Measurements from ENCODE around the gene GMPR. TPM values are rescaled to one million over a fixed set of nuclear protein-coding genes. Genes with fewer than 3 reads are reported as not detected.

GMPR gene
- total and polyA plus RNA-seq, 10 of the 15 experiments (the other 5 are each of a cell fraction or from before 2014, with no cell fraction given) = 0.15 to 1.8 (median 0.49) TPM; not detected in 1

DNA sequence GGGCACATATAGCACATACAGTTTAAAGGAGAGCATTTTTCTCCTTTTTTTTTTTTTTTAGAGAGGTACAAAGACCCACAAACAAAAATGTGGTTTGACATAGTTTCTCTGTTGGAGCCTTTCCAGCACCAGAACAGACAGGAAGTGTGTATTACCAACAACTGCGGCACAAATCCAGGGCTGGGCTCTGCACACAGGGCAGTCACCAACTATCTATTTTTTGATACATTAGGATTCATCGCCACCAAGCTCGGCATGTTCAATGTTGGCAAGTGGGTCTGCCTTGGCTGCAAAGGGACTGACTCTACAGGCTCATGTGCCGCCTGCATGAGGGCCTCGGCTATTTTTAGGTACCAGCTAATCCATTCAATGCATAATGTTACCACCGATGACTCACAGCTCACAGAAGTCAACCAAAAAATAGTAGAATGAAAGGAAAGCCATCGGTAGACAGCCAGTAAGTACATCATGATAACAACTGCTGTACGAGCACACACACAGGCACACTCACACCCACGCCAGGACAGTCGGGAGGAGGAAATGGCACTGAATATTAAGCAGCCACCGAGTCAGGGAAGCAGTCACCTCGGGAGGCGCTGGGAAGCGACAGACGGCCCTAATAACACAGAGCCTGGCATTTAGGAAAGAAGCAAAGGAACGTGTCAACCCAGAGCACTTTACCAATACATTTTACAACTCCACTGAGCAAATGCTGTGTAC lies 81.6 kb downstream of the GMPR start:
- intact Hi-C loops (cut with micrococcal nuclease; ENCODE audit: unreplicated experiment) = no loop called here
- peak; percentile 78 for FAIRE-seq
- no peak for TF ChIP-seq KAT2A (conservative IDR thresholded peaks at IDR 0.05; ENCODE audit: control insufficient read depth, low read depth, low read length)
- peak; percentile 88; the same call in 1 of the 3 replicates for TF ChIP-seq POU2F2 (IDR thresholded peaks at IDR 0.05; ENCODE audit: borderline replicate concordance, low read depth, low read length)
- TF ChIP-seq IKZF1 (conservative IDR thresholded peaks at IDR 0.05) = peak; percentile 62
- peak; percentile 41; the same call in 1 of the 2 replicates for TF ChIP-seq TBL1XR1 (IDR thresholded peaks at IDR 0.05; ENCODE audit: low read depth, low read length)
- TF ChIP-seq MEF2A (IDR thresholded peaks at IDR 0.05; ENCODE audit: insufficient read depth, low read depth, low read length) = peak; percentile 89
- TF ChIP-seq NFIC (IDR thresholded peaks at IDR 0.05; ENCODE audit: low read depth, low read length) = peak; percentile 76
- no peak for TF ChIP-seq CHD1 (IDR thresholded peaks at IDR 0.05; ENCODE audit: low read depth, low read length)
- TF ChIP-seq ETV6 (conservative IDR thresholded peaks at IDR 0.05 in 1 of 2, IDR thresholded peaks at IDR 0.05 in 1 of 2; ENCODE audit: borderline replicate concordance in 1 of 2, low read depth in 1 of 2) = no peak
- TF ChIP-seq DPF2 (IDR thresholded peaks at IDR 0.05) = peak; percentile 69
- TF ChIP-seq LARP7 (IDR thresholded peaks at IDR 0.05) = no peak
- peak; percentile 12; the same call in 1 of the 2 replicates for TF ChIP-seq ATF3 (IDR thresholded peaks at IDR 0.05; ENCODE audit: borderline replicate concordance, extremely low read depth, low read depth, low read length)
- no peak for TF ChIP-seq NR2F1 (conservative IDR thresholded peaks at IDR 0.05)
- peak; percentile 49; the same call in 1 of the 2 replicates for TF ChIP-seq SPI1 (IDR thresholded peaks at IDR 0.05; ENCODE audit: borderline replicate concordance, insufficient read depth, low read depth, low read length)
- TF ChIP-seq FOXK2 (IDR thresholded peaks at IDR 0.05) = no peak
- TF ChIP-seq, protein P1, sequence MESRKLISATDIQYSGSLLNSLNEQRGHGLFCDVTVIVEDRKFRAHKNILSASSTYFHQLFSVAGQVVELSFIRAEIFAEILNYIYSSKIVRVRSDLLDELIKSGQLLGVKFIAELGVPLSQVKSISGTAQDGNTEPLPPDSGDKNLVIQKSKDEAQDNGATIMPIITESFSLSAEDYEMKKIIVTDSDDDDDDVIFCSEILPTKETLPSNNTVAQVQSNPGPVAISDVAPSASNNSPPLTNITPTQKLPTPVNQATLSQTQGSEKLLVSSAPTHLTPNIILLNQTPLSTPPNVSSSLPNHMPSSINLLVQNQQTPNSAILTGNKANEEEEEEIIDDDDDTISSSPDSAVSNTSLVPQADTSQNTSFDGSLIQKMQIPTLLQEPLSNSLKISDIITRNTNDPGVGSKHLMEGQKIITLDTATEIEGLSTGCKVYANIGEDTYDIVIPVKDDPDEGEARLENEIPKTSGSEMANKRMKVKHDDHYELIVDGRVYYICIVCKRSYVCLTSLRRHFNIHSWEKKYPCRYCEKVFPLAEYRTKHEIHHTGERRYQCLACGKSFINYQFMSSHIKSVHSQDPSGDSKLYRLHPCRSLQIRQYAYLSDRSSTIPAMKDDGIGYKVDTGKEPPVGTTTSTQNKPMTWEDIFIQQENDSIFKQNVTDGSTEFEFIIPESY (IDR thresholded peaks at IDR 0.05) = no peak
- TF ChIP-seq ZNF207 (IDR thresholded peaks at IDR 0.05; ENCODE audit: borderline replicate concordance) = no peak
- TF ChIP-seq, protein P2, sequence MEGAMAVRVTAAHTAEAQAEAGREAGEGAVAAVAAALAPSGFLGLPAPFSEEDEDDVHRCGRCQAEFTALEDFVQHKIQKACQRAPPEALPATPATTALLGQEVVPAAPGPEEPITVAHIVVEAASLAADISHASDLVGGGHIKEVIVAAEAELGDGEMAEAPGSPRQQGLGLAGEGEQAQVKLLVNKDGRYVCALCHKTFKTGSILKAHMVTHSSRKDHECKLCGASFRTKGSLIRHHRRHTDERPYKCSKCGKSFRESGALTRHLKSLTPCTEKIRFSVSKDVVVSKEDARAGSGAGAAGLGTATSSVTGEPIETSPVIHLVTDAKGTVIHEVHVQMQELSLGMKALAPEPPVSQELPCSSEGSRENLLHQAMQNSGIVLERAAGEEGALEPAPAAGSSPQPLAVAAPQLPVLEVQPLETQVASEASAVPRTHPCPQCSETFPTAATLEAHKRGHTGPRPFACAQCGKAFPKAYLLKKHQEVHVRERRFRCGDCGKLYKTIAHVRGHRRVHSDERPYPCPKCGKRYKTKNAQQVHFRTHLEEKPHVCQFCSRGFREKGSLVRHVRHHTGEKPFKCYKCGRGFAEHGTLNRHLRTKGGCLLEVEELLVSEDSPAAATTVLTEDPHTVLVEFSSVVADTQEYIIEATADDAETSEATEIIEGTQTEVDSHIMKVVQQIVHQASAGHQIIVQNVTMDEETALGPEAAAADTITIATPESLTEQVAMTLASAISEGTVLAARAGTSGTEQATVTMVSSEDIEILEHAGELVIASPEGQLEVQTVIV (IDR thresholded peaks at IDR 0.05; ENCODE audit: borderline replicate concordance, partially characterized antibody) = no peak
- TF ChIP-seq ZNF217 (IDR thresholded peaks at IDR 0.05) = 0 out of 2 replicates have a peak, but pooled peaks have one; percentile 59
- no peak for TF ChIP-seq GATAD2B (conservative IDR thresholded peaks at IDR 0.05; ENCODE audit: low read depth)

More for the DNA sequence above, 81.6 kb downstream of the GMPR start:
- in situ Hi-C loops (cut with MboI) = no loop called here
- ChIA-PET SMC1A (ENCODE audit: uncharacterized antibody, unreplicated experiment) (interaction anchor here (0.6 to 3.5 kb wide), 8 partner anchors 9 to 444 kb away, joined by 3 to 16 read pairs (median 6); no protein-coding TSS in a partner anchor), CTCF (interaction anchor here (0.8 to 9.3 kb wide), 11 partner anchors 12 to 443 kb away, joined by 3 to 53 read pairs (median 5); no protein-coding TSS in a partner anchor), RAD21 (ENCODE audit: unreplicated experiment) (interaction anchor here (0.6 to 3.8 kb wide), 8 partner anchors 12 to 443 kb away, joined by 3 to 18 read pairs (median 5); no protein-coding TSS in a partner anchor), POLR2A (interaction anchor here (0.8 to 1.3 kb wide), 3 partner anchors 18 to 442 kb away, joined by 3 to 5 read pairs (median 3); partner anchors contain the start of gene ATXN1)
- H3K9me3 ChIP-seq (replicated peaks; ENCODE audit: control insufficient read depth, insufficient read depth, low read length) = no peaks in the 10 kb centered on the region
- H3K36me3 ChIP-seq (ENCODE audit: control insufficient read depth in 2 of 2, insufficient read depth in 2 of 2, low read length in 1 of 2) = peaks cover 4 to 26% of the 10 kb centered on the region in 2 experiments; a peak in 2 of 4 replicates
- peak overlapping the region; percentile 46 for H3K9ac ChIP-seq (ENCODE audit: control insufficient read depth, insufficient read depth, low read length)
- BruUV-seq (replicated peaks) = no TSS peak
- H3K4me2 ChIP-seq (ENCODE audit: control insufficient read depth, insufficient read depth) = peak overlapping the region; percentile 90
- peak overlapping the region; percentile 56 for H3K27ac ChIP-seq (ENCODE audit: control insufficient read depth, insufficient read depth)
- 1% methylated on average over 16 of the region's 16 CpGs for WGBS (ENCODE audit: insufficient coverage, insufficient replicate concordance, low lambda C conversion rate, missing lambda C conversion rate)
- H3K4me1 ChIP-seq (ENCODE audit: control insufficient read depth, insufficient read depth, low read length) = peaks cover 31% of the 10 kb centered on the region
- H3K79me2 ChIP-seq (ENCODE audit: control insufficient read depth, insufficient read depth, low read length) = no peaks in the 10 kb centered on the region; the same call in 1 of the 2 replicates
- DNase-seq (ENCODE audit: low read depth, low spot score) (peak; percentile 59), ATAC-seq (peak; percentile 90)
- H4K20me1 ChIP-seq (ENCODE audit: control insufficient read depth, insufficient read depth) = no peaks in the 10 kb centered on the region
- peak overlapping the region; percentile 3; the same call in 1 of the 2 replicates for H2AFZ ChIP-seq (ENCODE audit: control insufficient read depth, low read depth, low read length)
- no peaks in the 10 kb centered on the region for H3K27me3 ChIP-seq (replicated peaks in 1 of 2; ENCODE audit: control insufficient read depth in 2 of 2, insufficient read depth in 2 of 2, low read length in 1 of 2)
- peak overlapping the region; percentile 43 for H3K4me3 ChIP-seq
